Skeletal muscle satellite cell (primary cell): ENCODE results near the gene MCRS1.
"Not testable (repeated sequence)": the region's sequence is repeated elsewhere in the genome, so short reads cannot be mapped to it uniquely, and the experiment has no call there.

Experiments used
- H3K27me3 ChIP-seq: 2 replicates; pipeline ENCODE4 v1.7.0; 2013; ENCODE audit warnings: low read length; ENCODE audit not compliant: control insufficient read depth, insufficient read depth
- H3K36me3 ChIP-seq: 2 replicates; pipeline ENCODE4 v1.7.0; 2013; ENCODE audit warnings: mild to moderate bottlenecking, control low read depth, low read length; ENCODE audit not compliant: insufficient read depth
- H3K4me1 ChIP-seq: 2 replicates; pipeline ENCODE4 v1.7.0; 2013; ENCODE audit warnings: low read length; ENCODE audit not compliant: control insufficient read depth, insufficient read depth
- H3K4me2 ChIP-seq: 2 replicates; pipeline ENCODE4 v1.7.0; 2013; ENCODE audit warnings: mild to moderate bottlenecking, low read length
- H3K4me3 ChIP-seq: 2 replicates; pipeline ENCODE4 v1.7.0; 2013; ENCODE audit warnings: low read length
- H3K9ac ChIP-seq: 2 replicates; pipeline ENCODE4 v1.7.0; 2013; ENCODE audit warnings: mild to moderate bottlenecking, low read depth, low read length, moderate library complexity
- H3K9me3 ChIP-seq: replicated peaks from 2 replicates; pipeline ENCODE4 v1.7.0; 2013; ENCODE audit warnings: mild to moderate bottlenecking, control low read depth, low read length

MCRS1 gene

DNA sequence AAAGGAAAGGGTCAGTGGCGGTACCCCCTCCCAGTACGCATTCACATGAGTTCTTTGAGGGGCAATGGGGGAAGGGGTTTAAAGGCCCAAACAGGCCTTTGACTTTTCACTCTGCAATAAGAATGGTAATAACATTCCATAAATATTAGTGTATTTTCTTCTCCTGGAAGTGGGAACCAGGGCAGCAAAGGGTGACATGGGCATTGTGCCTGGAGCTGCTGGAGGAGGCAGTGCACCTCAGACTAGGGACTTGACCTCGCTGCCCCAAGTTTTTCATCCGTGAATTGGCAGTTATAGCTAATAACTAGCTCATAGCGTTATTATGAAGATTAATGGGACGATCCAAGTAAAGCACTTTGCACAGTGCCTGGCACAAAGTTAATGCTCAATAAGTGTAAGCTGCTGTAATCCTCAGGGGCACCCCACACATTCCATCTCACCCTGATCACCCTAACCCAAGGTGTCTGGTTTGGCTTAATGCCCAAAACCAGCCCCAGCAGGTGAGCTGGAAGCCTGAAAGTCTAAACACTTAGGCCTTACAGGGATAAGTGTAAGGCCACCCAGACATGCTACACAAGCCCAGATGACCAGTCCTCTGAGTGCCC, 31.9 kb downstream of the MCRS1 start:
- peaks cover 15% of the 10 kb centered on the region for H3K4me1 ChIP-seq

DNA sequence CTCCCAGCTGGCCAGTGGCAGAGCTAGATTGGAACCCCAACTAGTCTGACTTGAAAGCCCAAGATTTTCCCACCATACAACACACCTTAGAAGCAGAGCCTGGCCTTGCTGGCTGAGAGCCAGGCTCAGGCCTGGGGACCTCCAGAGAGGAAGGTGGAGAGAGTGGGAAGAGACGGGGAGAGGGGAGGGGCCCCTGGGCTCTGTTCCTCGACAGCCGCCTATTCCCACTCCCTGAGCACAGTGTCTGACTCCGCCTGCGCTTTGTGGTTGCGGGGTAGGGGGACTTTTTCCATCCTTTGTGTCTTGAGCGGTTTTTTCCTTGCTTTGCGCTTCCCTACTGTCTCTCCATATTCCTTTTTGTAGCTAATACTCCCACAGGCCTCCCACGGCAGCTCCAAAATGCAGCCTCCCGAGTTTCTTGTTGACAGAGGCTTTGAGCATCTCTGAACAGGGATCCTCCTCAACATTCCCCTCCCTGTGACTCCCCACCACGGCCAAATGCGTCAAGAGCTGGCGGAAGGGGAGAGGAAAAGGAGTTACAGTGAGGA, 33.1 kb downstream of the MCRS1 start:
- H3K9ac ChIP-seq, result no peak overlapping the region

More for the DNA sequence above, 31.9 kb downstream of the MCRS1 start:
- H3K4me3 ChIP-seq, result no peak overlapping the region
- H3K27me3 ChIP-seq, result peaks cover 43% of the 10 kb centered on the region
- no peaks in the 10 kb centered on the region for H3K9me3 ChIP-seq
- H3K4me2 ChIP-seq, result no peak overlapping the region
- H3K9ac ChIP-seq, result no peak overlapping the region
- peaks cover 9% of the 10 kb centered on the region for H3K36me3 ChIP-seq

DNA sequence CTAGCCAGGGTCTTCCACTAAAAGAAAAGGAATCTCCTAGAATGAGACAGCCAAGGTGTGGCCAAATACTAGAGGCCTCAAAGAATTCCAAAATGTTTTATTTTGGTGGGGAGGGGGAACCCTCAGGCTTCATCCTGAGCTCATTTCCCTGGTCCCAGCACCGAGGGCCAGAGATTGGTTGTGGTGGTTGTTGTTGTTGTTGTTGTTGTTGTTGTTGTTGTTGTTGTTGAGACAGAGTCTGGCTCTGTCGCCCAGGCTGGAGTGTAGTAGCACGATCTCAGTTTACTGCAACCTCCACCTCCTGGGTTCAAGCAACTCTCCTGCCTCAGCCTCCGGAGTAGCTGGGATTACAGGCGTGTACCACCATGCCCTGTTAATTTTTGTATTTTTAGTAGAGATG, 33.8 kb downstream of the MCRS1 start:
- H3K9me3 ChIP-seq, H3K36me3 ChIP-seq, H3K9ac ChIP-seq, H3K4me2 ChIP-seq, H3K4me3 ChIP-seq: not testable (repeated sequence)
- Histone ChIP-seq H3K4me1 (peaks cover 15% of the 10 kb centered on the region), H3K27me3 (peaks cover 26% of the 10 kb centered on the region)

More for the DNA sequence above, 33.1 kb downstream of the MCRS1 start:
- Histone ChIP-seq H3K36me3 (peaks cover 9% of the 10 kb centered on the region), H3K4me3 (no peak overlapping the region), H3K4me1 (peaks cover 15% of the 10 kb centered on the region), H3K27me3 (peaks cover 33% of the 10 kb centered on the region), H3K4me2 (no peak overlapping the region), H3K9me3 (no peaks in the 10 kb centered on the region)

DNA sequence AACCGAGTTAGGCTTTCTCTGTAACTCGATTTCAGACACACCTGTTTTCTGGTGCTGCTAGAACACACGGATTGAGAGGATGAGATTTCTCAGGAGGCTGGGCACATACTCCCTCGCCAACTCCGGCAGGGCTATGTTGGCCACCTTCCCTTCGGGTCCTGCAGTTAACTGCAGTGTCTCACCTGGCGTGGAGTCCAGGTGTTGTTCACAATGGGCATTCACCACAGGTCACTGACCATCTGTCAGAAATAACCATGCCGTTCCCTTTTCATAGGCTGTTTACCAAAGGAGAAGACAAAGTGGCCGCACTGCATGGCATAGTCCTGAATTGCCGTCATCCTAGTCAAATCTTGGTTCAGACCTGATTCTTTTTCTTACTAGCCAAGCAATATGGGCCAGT, 34.6 kb downstream of the MCRS1 start:
- H3K9ac ChIP-seq, result no peak overlapping the region
- peaks cover 9% of the 10 kb centered on the region for H3K36me3 ChIP-seq
- H3K27me3 ChIP-seq, result peaks cover 22% of the 10 kb centered on the region
- peaks cover 14% of the 10 kb centered on the region for H3K4me1 ChIP-seq
- no peaks in the 10 kb centered on the region for H3K9me3 ChIP-seq
- no peak overlapping the region for H3K4me3 ChIP-seq
- no peak overlapping the region for H3K4me2 ChIP-seq

DNA sequence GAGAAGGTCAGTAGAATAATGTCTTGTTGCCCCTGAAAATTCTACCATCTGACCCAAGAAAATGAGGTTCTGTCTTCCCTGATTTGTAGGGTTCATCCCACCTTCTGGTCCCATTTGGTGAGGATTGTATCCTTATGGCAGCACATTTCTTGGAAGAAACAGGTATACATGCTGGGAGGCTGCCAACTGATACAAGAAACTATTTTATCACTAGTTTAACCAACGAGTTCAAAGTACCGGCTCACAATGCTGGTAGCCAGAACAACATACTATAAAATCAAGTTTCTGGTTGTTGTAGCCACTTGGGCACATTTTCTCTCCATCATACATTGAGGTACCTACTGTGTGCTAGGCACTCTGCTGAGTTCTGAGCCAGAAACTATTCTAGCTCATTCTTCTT, 36.2 kb downstream of the MCRS1 start:
- Histone ChIP-seq H3K4me3 (no peak overlapping the region), H3K9ac (no peak overlapping the region), H3K36me3 (peaks cover 19% of the 10 kb centered on the region), H3K4me1 (peaks cover 3% of the 10 kb centered on the region), H3K9me3 (no peaks in the 10 kb centered on the region), H3K4me2 (no peak overlapping the region), H3K27me3 (peaks cover 6% of the 10 kb centered on the region)

DNA sequence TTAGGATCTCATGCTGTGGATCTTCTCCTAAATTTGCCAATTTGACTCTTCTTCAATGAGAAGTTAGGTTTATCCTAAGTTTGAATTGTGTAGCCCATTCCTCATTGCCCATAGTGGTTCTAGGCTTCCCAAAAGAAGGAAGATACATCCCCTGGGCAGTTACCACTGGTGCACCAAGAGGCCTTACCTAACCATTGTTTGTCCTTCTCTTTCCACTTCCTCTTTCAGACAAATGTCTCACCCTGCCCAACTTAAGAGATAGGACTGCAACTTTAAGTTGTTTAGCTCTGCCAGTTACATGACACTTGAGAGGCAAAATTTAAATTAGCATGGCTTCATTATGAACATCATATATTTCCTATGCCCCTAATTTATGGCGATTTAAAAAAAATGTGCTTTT, 38.5 kb downstream of the MCRS1 start:
- Histone ChIP-seq H3K4me3 (no peak overlapping the region), H3K9me3 (no peaks in the 10 kb centered on the region)

DNA sequence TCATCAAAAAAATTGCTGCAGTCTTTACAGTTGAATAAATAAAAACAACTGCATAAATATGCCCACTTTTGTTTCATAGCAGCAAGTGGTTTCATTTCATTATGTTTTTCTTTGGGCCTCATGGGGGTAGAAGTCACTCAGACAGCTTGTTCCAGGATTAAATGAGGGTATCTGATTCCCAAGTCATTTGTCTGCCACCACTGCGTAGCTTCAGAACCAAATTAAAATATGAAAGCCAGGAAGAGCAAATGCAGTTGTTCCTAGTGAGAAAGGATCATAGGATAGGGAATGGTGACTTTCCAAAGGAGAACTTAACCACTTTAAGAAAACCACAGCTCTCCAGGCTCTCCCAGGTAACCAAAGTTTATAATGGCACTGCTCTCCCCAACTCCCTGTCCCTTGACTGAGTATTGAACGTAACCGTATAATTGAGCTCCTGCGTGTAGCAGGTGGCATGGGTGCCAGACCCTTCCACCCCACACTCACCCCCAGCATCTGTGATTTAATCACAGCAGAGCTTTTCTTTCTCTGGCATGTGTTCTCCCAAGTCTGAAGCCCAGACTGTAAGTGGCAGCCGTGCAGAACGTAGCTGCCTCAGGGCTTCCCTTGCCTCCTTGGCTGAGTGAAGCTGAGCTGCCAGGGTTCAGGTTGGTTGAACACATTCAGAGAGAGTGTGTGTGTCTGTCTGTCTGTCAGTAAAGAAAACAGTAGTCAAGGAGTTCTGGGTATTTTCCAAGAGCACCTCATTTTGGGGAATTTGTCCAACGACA, 40.4 kb downstream of the MCRS1 start:
- Histone ChIP-seq H3K9me3 (no peaks in the 10 kb centered on the region), H3K4me3 (no peak overlapping the region), H3K27me3 (no peaks in the 10 kb centered on the region), H3K9ac (no peak overlapping the region), H3K4me2 (no peak overlapping the region), H3K36me3 (peaks cover 41% of the 10 kb centered on the region), H3K4me1 (no peaks in the 10 kb centered on the region)

More for the DNA sequence above, 38.5 kb downstream of the MCRS1 start:
- Histone ChIP-seq H3K9ac (no peak overlapping the region), H3K27me3 (no peaks in the 10 kb centered on the region), H3K4me1 (no peaks in the 10 kb centered on the region), H3K4me2 (no peak overlapping the region), H3K36me3 (peaks cover 36% of the 10 kb centered on the region)

DNA sequence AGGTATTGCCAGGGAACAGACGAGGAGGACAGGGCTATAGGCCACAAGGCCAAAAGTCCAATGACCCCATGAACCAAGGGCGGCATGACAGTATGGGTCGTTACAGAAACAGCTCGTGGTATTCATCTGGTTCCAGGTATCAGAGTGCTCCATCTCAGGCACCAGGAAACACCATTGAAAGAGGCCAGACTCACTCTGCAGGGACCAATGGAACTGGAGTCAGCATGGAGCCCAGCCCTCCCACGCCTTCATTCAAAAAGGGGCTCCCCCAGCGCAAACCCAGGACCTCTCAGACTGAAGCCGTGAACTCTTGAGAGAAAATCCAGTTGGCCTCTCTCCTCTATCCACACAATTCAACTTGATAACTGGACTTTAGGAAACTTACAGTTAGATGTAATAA, 42.0 kb downstream of the MCRS1 start:
- peaks cover 44% of the 10 kb centered on the region for H3K36me3 ChIP-seq

DNA sequence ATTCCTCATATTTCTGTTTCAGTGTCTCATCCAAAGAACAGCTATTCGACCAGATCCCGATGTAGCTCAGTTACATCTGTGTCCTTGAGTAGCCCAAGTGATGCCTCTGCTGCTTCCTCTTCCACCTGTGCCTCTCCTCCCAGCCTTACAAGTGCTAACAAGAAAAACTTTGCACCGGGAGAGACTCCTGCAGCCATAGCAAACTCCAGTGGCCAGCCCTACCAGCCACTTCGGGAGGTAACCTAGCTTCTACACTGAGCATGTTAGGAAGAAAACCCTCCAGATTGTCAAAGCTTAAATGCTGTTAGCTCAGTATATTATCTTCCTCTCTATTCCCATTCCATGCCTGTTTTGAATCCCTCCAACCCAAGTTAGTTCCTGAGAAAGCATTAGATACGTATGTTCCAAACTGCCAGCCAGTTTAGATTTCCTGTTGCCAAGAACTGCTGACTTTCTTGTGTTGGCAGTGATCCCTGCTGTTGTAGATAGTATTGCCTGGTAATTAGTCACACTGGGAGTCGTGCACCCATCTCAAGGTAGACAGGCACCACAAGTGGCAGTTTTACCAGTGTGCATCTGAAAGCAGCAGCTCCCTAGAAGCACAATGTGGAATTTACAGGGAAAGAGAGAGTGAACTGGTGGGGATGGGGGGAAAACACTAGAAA, 43.1 kb downstream of the MCRS1 start:
- Histone ChIP-seq H3K27me3 (no peaks in the 10 kb centered on the region), H3K4me2 (no peak overlapping the region), H3K9ac (no peak overlapping the region), H3K9me3 (no peaks in the 10 kb centered on the region), H3K36me3 (peaks cover 47% of the 10 kb centered on the region), H3K4me3 (no peak overlapping the region), H3K4me1 (no peaks in the 10 kb centered on the region)

More for the DNA sequence above, 42.0 kb downstream of the MCRS1 start:
- Histone ChIP-seq H3K9ac (no peak overlapping the region), H3K9me3 (no peaks in the 10 kb centered on the region), H3K4me1 (no peaks in the 10 kb centered on the region), H3K4me3 (no peak overlapping the region), H3K4me2 (no peak overlapping the region), H3K27me3 (no peaks in the 10 kb centered on the region)

DNA sequence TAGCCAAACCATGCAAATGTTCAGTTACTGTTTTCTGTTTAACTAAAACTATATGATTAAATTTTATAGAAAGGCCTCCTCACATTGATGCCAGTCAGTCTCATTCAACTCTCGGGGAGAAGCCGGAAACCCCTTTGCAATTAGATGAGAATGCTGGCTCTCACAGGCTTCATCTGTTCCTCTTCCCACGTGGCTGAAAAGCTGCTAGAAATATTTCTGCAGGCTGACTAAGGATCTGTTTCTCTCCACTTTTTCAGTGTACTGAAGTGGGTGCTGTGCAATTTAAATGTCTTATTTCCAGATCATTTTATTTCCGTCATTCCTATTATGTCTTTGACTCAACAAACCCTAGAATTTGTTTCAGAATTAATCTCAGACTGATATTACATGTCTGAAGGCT, 46.6 kb downstream of the MCRS1 start:
- Histone ChIP-seq H3K4me2 (no peak overlapping the region), H3K4me3 (no peak overlapping the region), H3K36me3 (peaks cover 42% of the 10 kb centered on the region), H3K27me3 (no peaks in the 10 kb centered on the region), H3K4me1 (no peaks in the 10 kb centered on the region), H3K9me3 (no peaks in the 10 kb centered on the region), H3K9ac (no peak overlapping the region)

DNA sequence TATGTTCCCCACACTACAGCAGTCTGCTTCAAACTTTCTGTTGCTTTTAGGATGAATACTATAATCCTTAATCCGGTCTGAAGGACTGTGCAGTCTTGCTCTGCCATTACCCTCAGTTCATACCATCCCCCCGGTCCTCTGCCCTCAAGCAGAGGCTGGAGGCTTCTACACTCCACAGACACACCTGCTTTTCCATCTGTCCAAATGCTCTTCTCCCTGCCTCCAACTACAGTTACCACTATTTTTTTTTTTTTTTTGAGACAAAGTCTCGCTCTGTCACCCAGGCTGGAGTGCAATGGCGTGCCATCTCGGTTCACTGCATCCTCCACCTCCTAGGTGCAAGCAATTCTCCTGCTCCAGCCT, 48.4 kb downstream of the MCRS1 start:
- no peaks in the 10 kb centered on the region for H3K9me3 ChIP-seq
- no peak overlapping the region for H3K4me3 ChIP-seq
- no peak overlapping the region for H3K9ac ChIP-seq
- H3K4me2 ChIP-seq, result no peak overlapping the region
- no peaks in the 10 kb centered on the region for H3K27me3 ChIP-seq
- peaks cover 11% of the 10 kb centered on the region for H3K4me1 ChIP-seq
- H3K36me3 ChIP-seq, result peaks cover 29% of the 10 kb centered on the region
